Astrocyte (in vitro differentiated cells and primary cell): Measurements from ENCODE around the gene TIMM22. TPM values are rescaled to one million over a fixed set of nuclear protein-coding genes. Genes with fewer than 3 reads are reported as not detected.

Experiments used
- DNase-seq: peaks from one replicate; pipeline ENCODE4 v3.0.0-alpha.2; 2010; ENCODE audit warnings: low read depth
- FAIRE-seq: peaks from 2 replicates; lab custom pipeline; 2011; peaks lifted over from hg19 to GRCh38; lab: Jason Lieb, UNC
- H2AFZ ChIP-seq: 2 replicates; pipeline ENCODE4 v1.6.0; 2012; ENCODE audit warnings: low read depth, low read length, inconsistent platforms
- H3K27ac ChIP-seq: 2 replicates; pipeline ENCODE4 v1.5.1; 2011; ENCODE audit warnings: low read depth, low read length, inconsistent platforms
- H3K27me3 ChIP-seq: 2 replicates; pipeline ENCODE4 v1.6.0; 2011; ENCODE audit warnings: low read length, inconsistent platforms; ENCODE audit not compliant: insufficient read depth
- H3K36me3 ChIP-seq: 2 replicates; pipeline ENCODE4 v1.5.1; 2011; ENCODE audit warnings: low read length, inconsistent platforms; ENCODE audit not compliant: insufficient read depth
- H3K4me1 ChIP-seq: 2 replicates; pipeline ENCODE4 v1.5.1; 2011; ENCODE audit warnings: low read length, inconsistent platforms; ENCODE audit not compliant: insufficient read depth
- H3K4me2 ChIP-seq: 2 replicates; pipeline ENCODE4 v1.6.0; 2012; ENCODE audit warnings: low read length, inconsistent platforms
- H3K4me3 ChIP-seq: 2 replicates; pipeline ENCODE4 v1.5.1; 2011; ENCODE audit warnings: low read depth, mild to moderate bottlenecking, low read length, inconsistent platforms; ENCODE audit not compliant: insufficient read depth
- H3K79me2 ChIP-seq: 2 replicates; pipeline ENCODE4 v1.6.0; 2012; ENCODE audit warnings: mild to moderate bottlenecking, low read length, inconsistent platforms; ENCODE audit not compliant: insufficient read depth
- H3K9ac ChIP-seq: 2 replicates; pipeline ENCODE4 v1.6.0; 2012; ENCODE audit warnings: mild to moderate bottlenecking, low read length, inconsistent platforms
- H3K9me3 ChIP-seq: 2 replicates; pipeline ENCODE4 v1.5.1; 2012; ENCODE audit warnings: low read depth, mild to moderate bottlenecking, low read length, inconsistent platforms; ENCODE audit not compliant: insufficient read depth
- H4K20me1 ChIP-seq: 2 replicates; pipeline ENCODE4 v1.6.0; 2012; ENCODE audit warnings: low read length, inconsistent platforms; ENCODE audit not compliant: insufficient read depth
- H3K27ac Mint-ChIP-seq: one replicate; pipeline ENCODE4 v1.8.0; 2021; ENCODE audit warnings: mild to moderate bottlenecking, mixed read lengths; ENCODE audit not compliant: unreplicated experiment
- H3K27me3 Mint-ChIP-seq: one replicate; pipeline ENCODE4 v1.8.0; 2021; ENCODE audit warnings: low read depth, mixed read lengths; ENCODE audit not compliant: unreplicated experiment
- H3K36me3 Mint-ChIP-seq: one replicate; pipeline ENCODE4 v1.8.0; 2021; ENCODE audit warnings: low read depth, mixed read lengths; ENCODE audit not compliant: unreplicated experiment
- H3K4me1 Mint-ChIP-seq: one replicate; pipeline ENCODE4 v1.8.0; 2021; ENCODE audit warnings: low read depth, mixed read lengths; ENCODE audit not compliant: unreplicated experiment
- H3K4me3 Mint-ChIP-seq: one replicate; pipeline ENCODE4 v1.8.0; 2021; ENCODE audit warnings: mild to moderate bottlenecking, moderate library complexity, mixed read lengths; ENCODE audit not compliant: unreplicated experiment
- H3K9me3 Mint-ChIP-seq: one replicate; pipeline ENCODE4 v1.8.0; 2021; ENCODE audit warnings: mild to moderate bottlenecking, mixed read lengths; ENCODE audit not compliant: unreplicated experiment
- EZH2 ChIP-seq: IDR thresholded peaks from 2 replicates; pipeline ENCODE4 v1.6.1; 2012; ENCODE audit warnings: mild to moderate bottlenecking, low read length, inconsistent platforms; ENCODE audit not compliant: insufficient read depth
- total RNA-seq: library from RNA; stranded (reverse); gene quantifications from 2 replicates; pipeline ENCODE4 v1.2.1, GENCODE V29; 2021
- TF ChIP-seq, protein P1 (sequence below): IDR thresholded peaks from 2 replicates; pipeline ENCODE4 v1.5.1; 2011; ENCODE audit warnings: low read depth, mild to moderate bottlenecking, inconsistent platforms, low read length, moderate library complexity; ENCODE audit not compliant: insufficient read depth

TIMM22 gene
- total RNA-seq, 1 donor from 2014 or later, result 20.0 TPM

DNA sequence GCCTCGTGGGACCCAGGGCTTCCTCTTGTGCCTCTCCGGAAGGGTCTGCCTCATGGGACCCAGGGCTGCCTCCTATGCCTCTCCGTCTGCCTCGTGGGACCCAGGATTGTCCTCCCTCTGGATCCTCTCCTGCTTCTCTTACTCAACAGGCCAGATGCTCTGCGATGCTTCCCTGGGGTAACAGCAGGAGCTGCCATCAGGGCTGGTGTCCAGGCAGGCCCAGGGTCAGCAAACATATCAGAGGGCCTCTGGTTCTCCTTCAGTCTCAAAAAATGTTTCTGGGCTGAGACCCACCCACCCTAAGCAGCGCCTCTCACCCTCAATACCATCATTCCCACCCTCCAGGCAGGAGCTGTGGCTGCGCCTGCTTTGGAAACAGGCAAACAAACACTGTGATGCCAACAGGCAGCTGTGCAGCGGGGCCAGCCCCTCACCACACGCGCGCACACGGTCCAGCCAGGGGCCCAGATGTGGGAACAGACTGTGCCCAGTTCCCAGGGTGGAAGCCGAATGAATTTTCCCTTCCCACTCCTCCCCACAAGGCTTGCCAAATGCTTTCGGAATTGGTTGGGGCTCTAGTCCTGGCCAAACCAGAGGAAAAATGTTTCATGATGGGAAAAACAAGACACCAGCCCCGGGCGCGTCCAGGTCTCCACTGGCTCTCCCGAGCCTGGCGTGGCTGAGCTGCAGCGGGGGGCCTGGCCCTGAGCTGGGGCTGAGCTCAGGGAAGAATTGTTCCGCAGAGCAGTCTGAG lies 11.3 kb downstream of the TIMM22 start:
- H3K27me3 Mint-ChIP-seq, result no peaks in the 10 kb centered on the region
- H3K79me2 ChIP-seq, result no peaks in the 10 kb centered on the region
- H3K9me3 ChIP-seq, result no peaks in the 10 kb centered on the region
- H3K27me3 ChIP-seq, result no peaks in the 10 kb centered on the region
- H3K4me1 Mint-ChIP-seq, result peaks cover 4% of the 10 kb centered on the region
- H3K9me3 Mint-ChIP-seq, result no peaks in the 10 kb centered on the region
- TF ChIP-seq, protein P1, sequence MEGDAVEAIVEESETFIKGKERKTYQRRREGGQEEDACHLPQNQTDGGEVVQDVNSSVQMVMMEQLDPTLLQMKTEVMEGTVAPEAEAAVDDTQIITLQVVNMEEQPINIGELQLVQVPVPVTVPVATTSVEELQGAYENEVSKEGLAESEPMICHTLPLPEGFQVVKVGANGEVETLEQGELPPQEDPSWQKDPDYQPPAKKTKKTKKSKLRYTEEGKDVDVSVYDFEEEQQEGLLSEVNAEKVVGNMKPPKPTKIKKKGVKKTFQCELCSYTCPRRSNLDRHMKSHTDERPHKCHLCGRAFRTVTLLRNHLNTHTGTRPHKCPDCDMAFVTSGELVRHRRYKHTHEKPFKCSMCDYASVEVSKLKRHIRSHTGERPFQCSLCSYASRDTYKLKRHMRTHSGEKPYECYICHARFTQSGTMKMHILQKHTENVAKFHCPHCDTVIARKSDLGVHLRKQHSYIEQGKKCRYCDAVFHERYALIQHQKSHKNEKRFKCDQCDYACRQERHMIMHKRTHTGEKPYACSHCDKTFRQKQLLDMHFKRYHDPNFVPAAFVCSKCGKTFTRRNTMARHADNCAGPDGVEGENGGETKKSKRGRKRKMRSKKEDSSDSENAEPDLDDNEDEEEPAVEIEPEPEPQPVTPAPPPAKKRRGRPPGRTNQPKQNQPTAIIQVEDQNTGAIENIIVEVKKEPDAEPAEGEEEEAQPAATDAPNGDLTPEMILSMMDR, result no peak
- TF ChIP-seq EZH2, result no peak
- H3K27ac ChIP-seq, result no peak overlapping the region
- FAIRE-seq (no peak), DNase-seq (no peak)
- no peak overlapping the region for H2AFZ ChIP-seq
- H3K4me3 ChIP-seq, result no peak overlapping the region
- H3K9ac ChIP-seq, result no peak overlapping the region
- H3K36me3 ChIP-seq, result peaks cover 4% of the 10 kb centered on the region
- H3K4me1 ChIP-seq, result peaks cover 21% of the 10 kb centered on the region
- H3K4me3 Mint-ChIP-seq, result no peak overlapping the region
- no peak overlapping the region for H3K27ac Mint-ChIP-seq
- peaks cover 42% of the 10 kb centered on the region for H4K20me1 ChIP-seq
- peaks cover 15% of the 10 kb centered on the region for H3K36me3 Mint-ChIP-seq
- H3K4me2 ChIP-seq, result no peak overlapping the region

DNA sequence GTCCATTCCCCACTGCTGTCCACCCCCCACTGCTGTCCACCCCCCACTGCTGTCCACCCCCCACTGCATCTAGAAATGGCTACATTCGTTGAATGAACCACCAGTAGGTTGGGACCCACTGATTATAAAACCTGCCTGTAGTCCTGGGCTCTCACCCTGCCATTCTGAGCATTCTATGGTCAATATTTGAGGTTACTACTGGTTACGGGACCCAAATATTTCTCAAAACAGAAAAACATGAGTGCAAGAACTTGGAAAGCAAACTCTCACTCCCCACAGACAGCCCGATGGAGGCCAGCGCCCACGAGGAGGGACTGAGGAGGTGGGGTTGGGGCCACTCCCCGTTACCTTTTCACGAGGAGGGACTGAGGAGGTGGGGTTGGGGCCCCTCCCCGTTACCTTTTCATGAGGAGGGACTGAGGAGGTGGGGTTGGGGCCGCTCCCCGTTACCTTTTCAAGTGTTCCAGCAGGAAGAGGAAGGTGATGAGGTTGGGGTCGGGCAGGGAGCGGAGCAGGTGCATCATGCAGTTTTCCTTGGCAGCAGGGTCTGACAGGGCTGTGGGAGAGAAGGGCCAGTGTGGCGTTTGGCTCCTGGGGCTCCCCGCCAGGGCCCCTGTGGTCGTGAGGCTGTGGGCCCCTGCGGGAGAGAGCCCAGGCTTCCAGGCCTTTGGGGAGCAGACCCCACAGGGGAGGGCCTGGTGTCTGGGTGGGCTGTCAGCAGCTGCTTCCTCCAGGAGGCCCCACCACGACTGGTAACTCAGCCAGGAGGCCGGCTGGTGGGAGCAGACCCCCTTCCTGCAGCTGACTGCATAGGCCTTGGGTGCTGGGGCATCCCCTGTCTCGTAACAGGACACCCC lies 12.5 kb downstream of the TIMM22 start:
- H3K27ac Mint-ChIP-seq, result no peak overlapping the region
- H3K4me3 ChIP-seq, result no peak overlapping the region
- H3K4me2 ChIP-seq, result no peak overlapping the region
- H3K9me3 ChIP-seq, result no peaks in the 10 kb centered on the region
- H3K79me2 ChIP-seq, result no peaks in the 10 kb centered on the region
- no peak overlapping the region for H3K27ac ChIP-seq
- TF ChIP-seq, protein P1, result no peak
- TF ChIP-seq EZH2, result no peak
- no peaks in the 10 kb centered on the region for H3K9me3 Mint-ChIP-seq
- peaks cover 4% of the 10 kb centered on the region for H3K4me1 Mint-ChIP-seq
- H3K36me3 Mint-ChIP-seq, result peaks cover 15% of the 10 kb centered on the region
- H3K9ac ChIP-seq, result no peak overlapping the region
- peaks cover 11% of the 10 kb centered on the region for H3K4me1 ChIP-seq
- peaks cover 29% of the 10 kb centered on the region for H4K20me1 ChIP-seq
- DNase-seq, result no peak
- no peak overlapping the region for H3K4me3 Mint-ChIP-seq
- no peaks in the 10 kb centered on the region for H3K27me3 ChIP-seq
- no peak overlapping the region for H2AFZ ChIP-seq
- peaks cover 4% of the 10 kb centered on the region for H3K36me3 ChIP-seq
- H3K27me3 Mint-ChIP-seq, result no peaks in the 10 kb centered on the region
- FAIRE-seq, result no peak
